ENCODE results near the gene DAB1. TPM values are rescaled to one million over a fixed set of nuclear protein-coding genes. Genes with fewer than 3 reads are reported as not detected.

DAB1 gene
- total RNA-seq, 5 donors from 2014 or later (not counting 1 experiment from before 2014, with no cell fraction given), result 0.82 to 3.7 (median 1.5) TPM

GRCh38 chr1:57404884-57405283, 19.0 kb downstream of the DAB1 start:
- Mint-ChIP-seq H3K4me3 (no peak overlapping the region), H3K27ac (no peak overlapping the region), H3K4me1 (no peaks in the 10 kb centered on the region), H3K36me3 (no peaks in the 10 kb centered on the region), H3K27me3 (peaks cover 0 to 10% of the 10 kb centered on the region in 2 donors), H3K9me3 (peaks cover 0 to 4% (median 0%) of the 10 kb centered on the region in 3 donors)
- H3K27me3 ChIP-seq (replicated peaks in 1 of 2; ENCODE audit: control insufficient read depth in 2 of 2, extremely low read depth in 1 of 2, insufficient read depth in 2 of 2, low read length in 1 of 2), result no peaks in the 10 kb centered on the region
- DNase-seq, result no peak
- POLR2A ChIA-PET, result no interaction called here
- no peaks in the 10 kb centered on the region for H3K4me1 ChIP-seq (ENCODE audit: control insufficient read depth in 1 of 2, extremely low read depth in 1 of 2, insufficient read depth in 2 of 2, low read length in 2 of 2)
- ATAC-seq (replicated peaks in 1 of 4), result no peak
- no peaks in the 10 kb centered on the region for H3K36me3 ChIP-seq (ENCODE audit: control insufficient read depth in 2 of 2, extremely low read depth in 1 of 2, insufficient read depth in 1 of 2, low read length in 1 of 2)
- 75% methylated on average over 1 of the region's 3 CpGs for WGBS (ENCODE audit: insufficient coverage)
- no peak overlapping the region for H3K4me3 ChIP-seq (ENCODE audit: control insufficient read depth in 1 of 2, extremely low read depth in 1 of 2, low read length in 1 of 2)
- H3K9me3 ChIP-seq, result no peaks in the 10 kb centered on the region
- CTCF ChIA-PET, result no interaction called here
- H3K27ac ChIP-seq (ENCODE audit: low read length), result no peak overlapping the region

DNA sequence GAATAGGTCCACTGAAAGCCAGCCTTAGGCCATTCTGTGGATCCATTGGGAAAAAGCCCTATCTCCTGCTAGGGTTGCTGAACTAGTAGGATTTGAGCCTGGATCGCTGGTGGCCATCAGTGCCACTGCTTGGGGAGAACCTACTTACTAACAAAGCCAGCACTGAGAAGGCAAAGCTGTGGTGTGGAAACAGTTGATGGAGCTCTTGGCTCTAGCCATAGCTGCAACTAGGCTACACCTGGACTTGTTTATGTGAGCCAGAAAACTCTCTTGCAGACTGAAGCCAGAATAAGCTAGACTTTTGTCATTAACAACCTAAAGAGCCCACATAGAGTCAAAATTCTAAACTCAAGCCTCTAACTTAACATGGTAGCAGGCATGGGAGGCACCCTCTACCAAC, 20.7 kb downstream of the DAB1 start:
- H3K36me3 ChIP-seq (ENCODE audit: control insufficient read depth in 2 of 2, extremely low read depth in 1 of 2, insufficient read depth in 1 of 2, low read length in 1 of 2), result no peaks in the 10 kb centered on the region
- no peak overlapping the region for H3K27ac ChIP-seq (ENCODE audit: low read length)
- Mint-ChIP-seq H3K27me3 (peaks cover 0 to 4% of the 10 kb centered on the region in 2 donors), H3K4me1 (no peaks in the 10 kb centered on the region), H3K9me3 (peaks cover 0 to under 1% (median 0%) of the 10 kb centered on the region in 3 donors), H3K27ac (no peak overlapping the region), H3K4me3 (no peak overlapping the region), H3K36me3 (no peaks in the 10 kb centered on the region)
- H3K9me3 ChIP-seq, result no peaks in the 10 kb centered on the region
- ChIA-PET POLR2A (no interaction called here), CTCF (no interaction called here)
- H3K4me3 ChIP-seq (ENCODE audit: control insufficient read depth in 1 of 2, extremely low read depth in 1 of 2, low read length in 1 of 2), result no peak overlapping the region
- no peaks in the 10 kb centered on the region for H3K27me3 ChIP-seq (replicated peaks in 1 of 2; ENCODE audit: control insufficient read depth in 2 of 2, extremely low read depth in 1 of 2, insufficient read depth in 2 of 2, low read length in 1 of 2)
- no peaks in the 10 kb centered on the region for H3K4me1 ChIP-seq (ENCODE audit: control insufficient read depth in 1 of 2, extremely low read depth in 1 of 2, insufficient read depth in 2 of 2, low read length in 2 of 2)
- DNase-seq (no peak), ATAC-seq (replicated peaks in 1 of 4) (no peak)
- WGBS (ENCODE audit: insufficient coverage), result no CpG with 5 or more reads among the region's 1 CpG

- POLR2A ChIA-PET, result interaction anchor here (0.6 kb wide), 2 partner anchors 17 to 23 kb away, joined by 3 read pairs; no protein-coding TSS in a partner anchor
- Mint-ChIP-seq H3K9me3 (peaks cover 0 to 5% (median 0%) of the 10 kb centered on the region in 3 donors), H3K27me3 (peaks cover 0 to 9% of the 10 kb centered on the region in 2 donors), H3K27ac (no peak overlapping the region), H3K4me3 (no peak overlapping the region), H3K36me3 (no peaks in the 10 kb centered on the region), H3K4me1 (no peaks in the 10 kb centered on the region)
- H3K9me3 ChIP-seq, result no peaks in the 10 kb centered on the region
- WGBS (ENCODE audit: insufficient coverage), result 92% methylated on average over 1 of the region's 1 CpG
- CTCF ChIA-PET, result no interaction called here
- H3K4me1 ChIP-seq (ENCODE audit: control insufficient read depth in 1 of 2, extremely low read depth in 1 of 2, insufficient read depth in 2 of 2, low read length in 2 of 2), result no peaks in the 10 kb centered on the region
- H3K4me3 ChIP-seq (ENCODE audit: control insufficient read depth in 1 of 2, extremely low read depth in 1 of 2, low read length in 1 of 2), result no peak overlapping the region
- DNase-seq, result no peak
- H3K36me3 ChIP-seq (ENCODE audit: control insufficient read depth in 2 of 2, extremely low read depth in 1 of 2, insufficient read depth in 1 of 2, low read length in 1 of 2), result no peaks in the 10 kb centered on the region
- ATAC-seq (replicated peaks in 1 of 4), result no peak
- H3K27me3 ChIP-seq (replicated peaks in 1 of 2; ENCODE audit: control insufficient read depth in 2 of 2, extremely low read depth in 1 of 2, insufficient read depth in 2 of 2, low read length in 1 of 2), result no peaks in the 10 kb centered on the region
- H3K27ac ChIP-seq (ENCODE audit: low read length), result no peak overlapping the region
Observed at GRCh38 chr1:57401671-57402070, 22.2 kb downstream of the DAB1 start.

DNA sequence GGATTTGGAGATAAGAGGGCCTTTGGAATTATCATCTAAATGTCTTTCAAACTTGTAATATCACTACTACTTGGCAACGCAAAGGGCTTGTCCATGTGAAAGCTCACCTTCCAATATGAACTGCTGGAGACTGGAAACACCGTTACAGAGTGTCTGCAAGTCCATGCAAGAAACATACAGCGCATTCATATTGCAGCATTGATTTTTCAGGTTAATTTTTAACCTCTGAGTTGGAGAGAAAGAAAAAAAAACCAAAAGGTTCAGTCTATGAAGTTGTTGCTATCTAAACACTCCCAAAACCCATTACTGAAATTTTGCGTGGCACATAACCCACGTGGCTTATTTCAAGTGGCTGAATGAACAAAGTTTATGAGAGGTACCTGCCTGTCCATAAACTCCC, 23.8 kb downstream of the DAB1 start:
- no peak overlapping the region for H3K27ac ChIP-seq (ENCODE audit: low read length)
- Mint-ChIP-seq H3K36me3 (no peaks in the 10 kb centered on the region), H3K9me3 (peaks cover 0 to 5% (median 0%) of the 10 kb centered on the region in 3 donors), H3K27ac (no peak overlapping the region), H3K4me3 (no peak overlapping the region), H3K27me3 (peaks cover 0 to 13% of the 10 kb centered on the region in 2 donors), H3K4me1 (no peaks in the 10 kb centered on the region)
- no CpG with 5 or more reads among the region's 5 CpGs for WGBS (ENCODE audit: insufficient coverage)
- no peaks in the 10 kb centered on the region for H3K36me3 ChIP-seq (ENCODE audit: control insufficient read depth in 2 of 2, extremely low read depth in 1 of 2, insufficient read depth in 1 of 2, low read length in 1 of 2)
- no peaks in the 10 kb centered on the region for H3K27me3 ChIP-seq (replicated peaks in 1 of 2; ENCODE audit: control insufficient read depth in 2 of 2, extremely low read depth in 1 of 2, insufficient read depth in 2 of 2, low read length in 1 of 2)
- H3K4me1 ChIP-seq (ENCODE audit: control insufficient read depth in 1 of 2, extremely low read depth in 1 of 2, insufficient read depth in 2 of 2, low read length in 2 of 2), result no peaks in the 10 kb centered on the region
- ChIA-PET POLR2A (interaction anchor here in 1 of 2 donors (0.6 kb wide), 1 partner anchor 92 kb away, joined by 3 read pairs; no protein-coding TSS in a partner anchor), CTCF (no interaction called here)
- H3K9me3 ChIP-seq, result no peaks in the 10 kb centered on the region
- no peak for ATAC-seq (replicated peaks in 1 of 4)
- no peak overlapping the region for H3K4me3 ChIP-seq (ENCODE audit: control insufficient read depth in 1 of 2, extremely low read depth in 1 of 2, low read length in 1 of 2)
- no peak for DNase-seq

DNA sequence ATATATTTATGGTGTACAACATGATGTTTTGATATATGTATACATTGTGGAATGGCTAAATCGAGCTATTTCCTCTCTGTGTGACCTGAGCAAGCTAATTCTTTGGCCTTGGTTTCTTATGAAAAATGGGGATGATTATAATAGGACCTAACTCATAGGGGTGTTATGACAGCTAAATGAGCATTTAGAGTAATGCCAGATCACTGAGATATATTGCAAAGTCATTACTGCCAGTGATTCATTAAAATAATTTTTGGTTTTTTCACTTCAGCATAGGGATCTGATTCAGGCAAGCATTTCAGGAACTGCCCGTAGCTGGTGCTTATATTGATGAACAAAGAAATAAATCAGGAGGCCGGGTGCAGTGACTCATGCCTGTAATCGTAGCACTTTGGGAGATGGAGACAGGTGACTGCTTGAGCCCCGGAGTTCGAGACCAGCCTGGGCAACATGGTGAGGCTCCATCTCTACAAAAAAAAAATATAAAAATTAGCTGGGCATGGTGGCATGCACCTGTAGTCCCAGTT, 30.7 kb downstream of the DAB1 start:
- 77% methylated on average over 5 of the region's 6 CpGs for WGBS (ENCODE audit: insufficient coverage)
- H3K36me3 Mint-ChIP-seq, result no peaks in the 10 kb centered on the region
- CTCF ChIA-PET, result no interaction called here

DNA sequence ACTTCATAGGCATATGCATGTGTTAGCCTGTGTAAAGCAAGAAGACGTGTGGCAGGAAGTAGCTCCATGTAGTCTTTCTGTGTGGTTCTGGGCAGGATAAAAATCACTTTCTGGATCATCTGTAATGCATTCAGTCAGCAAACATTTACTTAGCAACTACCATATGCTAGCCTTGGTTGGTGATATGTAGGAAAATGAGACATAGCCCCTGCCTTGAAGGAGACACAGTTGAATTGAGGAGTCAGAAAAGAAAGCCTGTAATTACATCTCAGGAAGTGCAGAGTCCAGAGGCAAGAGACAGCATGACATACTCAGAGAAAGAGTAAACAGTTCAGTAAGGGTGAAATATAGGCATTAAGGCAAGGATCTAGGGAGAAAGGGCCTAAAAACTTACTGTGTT, 38.5 kb downstream of the DAB1 start:
- H3K9me3 ChIP-seq, result no peaks in the 10 kb centered on the region
- no peak overlapping the region for H3K27ac Mint-ChIP-seq
- ATAC-seq (replicated peaks in 1 of 4) (no peak), DNase-seq (no peak)
- no CpG with 5 or more reads among the region's 1 CpG for WGBS (ENCODE audit: insufficient coverage)
- H3K4me1 Mint-ChIP-seq, result no peaks in the 10 kb centered on the region
- no peak overlapping the region for H3K27ac ChIP-seq (ENCODE audit: low read length)
- CTCF ChIA-PET, result no interaction called here
- no peak overlapping the region for H3K4me3 ChIP-seq (ENCODE audit: control insufficient read depth in 1 of 2, extremely low read depth in 1 of 2, low read length in 1 of 2)
- no peaks in the 10 kb centered on the region for H3K27me3 ChIP-seq (replicated peaks in 1 of 2; ENCODE audit: control insufficient read depth in 2 of 2, extremely low read depth in 1 of 2, insufficient read depth in 2 of 2, low read length in 1 of 2)
- no peaks in the 10 kb centered on the region for H3K27me3 Mint-ChIP-seq
- POLR2A ChIA-PET, result no interaction called here
- no peaks in the 10 kb centered on the region for H3K36me3 ChIP-seq (ENCODE audit: control insufficient read depth in 2 of 2, extremely low read depth in 1 of 2, insufficient read depth in 1 of 2, low read length in 1 of 2)
- H3K36me3 Mint-ChIP-seq, result no peaks in the 10 kb centered on the region
- no peak overlapping the region for H3K4me3 Mint-ChIP-seq
- no peaks in the 10 kb centered on the region for H3K4me1 ChIP-seq (ENCODE audit: control insufficient read depth in 1 of 2, extremely low read depth in 1 of 2, insufficient read depth in 2 of 2, low read length in 2 of 2)
- H3K9me3 Mint-ChIP-seq, result peaks cover 0 to 7% (median 7%) of the 10 kb centered on the region in 3 donors

More for the DNA sequence above, 30.7 kb downstream of the DAB1 start:
- Histone ChIP-seq H3K36me3 (ENCODE audit: control insufficient read depth in 2 of 2, extremely low read depth in 1 of 2, insufficient read depth in 1 of 2, low read length in 1 of 2) (no peaks in the 10 kb centered on the region), H3K27me3 (replicated peaks in 1 of 2; ENCODE audit: control insufficient read depth in 2 of 2, extremely low read depth in 1 of 2, insufficient read depth in 2 of 2, low read length in 1 of 2) (peaks cover 0 to 3% of the 10 kb centered on the region in 2 experiments), H3K9me3 (no peaks in the 10 kb centered on the region), H3K27ac (ENCODE audit: low read length) (no peak overlapping the region), H3K4me3 (ENCODE audit: control insufficient read depth in 1 of 2, extremely low read depth in 1 of 2, low read length in 1 of 2) (no peak overlapping the region), H3K4me1 (ENCODE audit: control insufficient read depth in 1 of 2, extremely low read depth in 1 of 2, insufficient read depth in 2 of 2, low read length in 2 of 2) (no peaks in the 10 kb centered on the region)
- ATAC-seq (replicated peaks in 1 of 4), result no peak
- Mint-ChIP-seq H3K4me1 (no peaks in the 10 kb centered on the region), H3K9me3 (peaks cover 0 to 4% (median 0%) of the 10 kb centered on the region in 3 donors), H3K4me3 (no peak overlapping the region), H3K27ac (no peak overlapping the region), H3K27me3 (peaks cover 0 to 13% of the 10 kb centered on the region in 2 donors)
- POLR2A ChIA-PET, result no interaction called here
- no peak for DNase-seq

DNA sequence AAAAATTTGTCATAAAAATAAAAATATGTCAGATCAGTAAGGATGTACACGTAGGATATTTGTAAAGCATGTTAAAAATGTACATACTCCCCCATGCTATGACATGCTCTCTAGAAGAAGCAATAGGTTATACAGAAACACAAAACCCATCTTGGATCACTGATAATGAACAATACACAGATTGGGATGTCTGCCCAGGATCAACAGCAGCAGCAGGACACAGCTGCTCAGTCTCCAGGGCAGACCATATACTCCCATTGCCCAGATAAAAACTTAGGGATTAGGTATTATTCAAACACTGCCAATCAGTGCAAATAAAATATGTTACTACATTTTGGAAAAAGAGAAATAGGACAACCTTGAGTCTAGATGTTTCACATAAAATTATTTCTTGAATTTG, 39.0 kb downstream of the DAB1 start:
- DNase-seq, result no peak
- no CpG with 5 or more reads among the region's 1 CpG for WGBS (ENCODE audit: insufficient coverage)
- peaks cover 0 to 7% (median 7%) of the 10 kb centered on the region in 3 donors for H3K9me3 Mint-ChIP-seq
- CTCF ChIA-PET, result no interaction called here
- Histone ChIP-seq H3K9me3 (no peaks in the 10 kb centered on the region), H3K4me3 (ENCODE audit: control insufficient read depth in 1 of 2, extremely low read depth in 1 of 2, low read length in 1 of 2) (no peak overlapping the region), H3K27ac (ENCODE audit: low read length) (no peak overlapping the region), H3K36me3 (ENCODE audit: control insufficient read depth in 2 of 2, extremely low read depth in 1 of 2, insufficient read depth in 1 of 2, low read length in 1 of 2) (no peaks in the 10 kb centered on the region), H3K27me3 (replicated peaks in 1 of 2; ENCODE audit: control insufficient read depth in 2 of 2, extremely low read depth in 1 of 2, insufficient read depth in 2 of 2, low read length in 1 of 2) (no peaks in the 10 kb centered on the region), H3K4me1 (ENCODE audit: control insufficient read depth in 1 of 2, extremely low read depth in 1 of 2, insufficient read depth in 2 of 2, low read length in 2 of 2) (no peaks in the 10 kb centered on the region)
- POLR2A ChIA-PET, result no interaction called here
- H3K27ac Mint-ChIP-seq, result no peak overlapping the region
- H3K4me1 Mint-ChIP-seq, result no peaks in the 10 kb centered on the region
- no peak for ATAC-seq (replicated peaks in 1 of 4)
- no peak overlapping the region for H3K4me3 Mint-ChIP-seq
- no peaks in the 10 kb centered on the region for H3K36me3 Mint-ChIP-seq
- no peaks in the 10 kb centered on the region for H3K27me3 Mint-ChIP-seq

Measured in T-cell (primary cell).